CD4-positive, alpha-beta T cell treated with Interleukin-17A for 1 hour (primary cell): ENCODE data around the gene ADAMTS19.
"Not testable (repeated sequence)": the region's sequence is repeated elsewhere in the genome, so short reads cannot be mapped to it uniquely, and the experiment has no call there.

Experiments
- DNase-seq: peaks from one replicate; pipeline ENCODE4 v3.0.0-alpha.2; 2020

ADAMTS19 gene, protein sequence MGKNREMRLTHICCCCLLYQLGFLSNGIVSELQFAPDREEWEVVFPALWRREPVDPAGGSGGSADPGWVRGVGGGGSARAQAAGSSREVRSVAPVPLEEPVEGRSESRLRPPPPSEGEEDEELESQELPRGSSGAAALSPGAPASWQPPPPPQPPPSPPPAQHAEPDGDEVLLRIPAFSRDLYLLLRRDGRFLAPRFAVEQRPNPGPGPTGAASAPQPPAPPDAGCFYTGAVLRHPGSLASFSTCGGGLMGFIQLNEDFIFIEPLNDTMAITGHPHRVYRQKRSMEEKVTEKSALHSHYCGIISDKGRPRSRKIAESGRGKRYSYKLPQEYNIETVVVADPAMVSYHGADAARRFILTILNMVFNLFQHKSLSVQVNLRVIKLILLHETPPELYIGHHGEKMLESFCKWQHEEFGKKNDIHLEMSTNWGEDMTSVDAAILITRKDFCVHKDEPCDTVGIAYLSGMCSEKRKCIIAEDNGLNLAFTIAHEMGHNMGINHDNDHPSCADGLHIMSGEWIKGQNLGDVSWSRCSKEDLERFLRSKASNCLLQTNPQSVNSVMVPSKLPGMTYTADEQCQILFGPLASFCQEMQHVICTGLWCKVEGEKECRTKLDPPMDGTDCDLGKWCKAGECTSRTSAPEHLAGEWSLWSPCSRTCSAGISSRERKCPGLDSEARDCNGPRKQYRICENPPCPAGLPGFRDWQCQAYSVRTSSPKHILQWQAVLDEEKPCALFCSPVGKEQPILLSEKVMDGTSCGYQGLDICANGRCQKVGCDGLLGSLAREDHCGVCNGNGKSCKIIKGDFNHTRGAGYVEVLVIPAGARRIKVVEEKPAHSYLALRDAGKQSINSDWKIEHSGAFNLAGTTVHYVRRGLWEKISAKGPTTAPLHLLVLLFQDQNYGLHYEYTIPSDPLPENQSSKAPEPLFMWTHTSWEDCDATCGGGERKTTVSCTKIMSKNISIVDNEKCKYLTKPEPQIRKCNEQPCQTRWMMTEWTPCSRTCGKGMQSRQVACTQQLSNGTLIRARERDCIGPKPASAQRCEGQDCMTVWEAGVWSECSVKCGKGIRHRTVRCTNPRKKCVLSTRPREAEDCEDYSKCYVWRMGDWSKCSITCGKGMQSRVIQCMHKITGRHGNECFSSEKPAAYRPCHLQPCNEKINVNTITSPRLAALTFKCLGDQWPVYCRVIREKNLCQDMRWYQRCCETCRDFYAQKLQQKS

DNA sequence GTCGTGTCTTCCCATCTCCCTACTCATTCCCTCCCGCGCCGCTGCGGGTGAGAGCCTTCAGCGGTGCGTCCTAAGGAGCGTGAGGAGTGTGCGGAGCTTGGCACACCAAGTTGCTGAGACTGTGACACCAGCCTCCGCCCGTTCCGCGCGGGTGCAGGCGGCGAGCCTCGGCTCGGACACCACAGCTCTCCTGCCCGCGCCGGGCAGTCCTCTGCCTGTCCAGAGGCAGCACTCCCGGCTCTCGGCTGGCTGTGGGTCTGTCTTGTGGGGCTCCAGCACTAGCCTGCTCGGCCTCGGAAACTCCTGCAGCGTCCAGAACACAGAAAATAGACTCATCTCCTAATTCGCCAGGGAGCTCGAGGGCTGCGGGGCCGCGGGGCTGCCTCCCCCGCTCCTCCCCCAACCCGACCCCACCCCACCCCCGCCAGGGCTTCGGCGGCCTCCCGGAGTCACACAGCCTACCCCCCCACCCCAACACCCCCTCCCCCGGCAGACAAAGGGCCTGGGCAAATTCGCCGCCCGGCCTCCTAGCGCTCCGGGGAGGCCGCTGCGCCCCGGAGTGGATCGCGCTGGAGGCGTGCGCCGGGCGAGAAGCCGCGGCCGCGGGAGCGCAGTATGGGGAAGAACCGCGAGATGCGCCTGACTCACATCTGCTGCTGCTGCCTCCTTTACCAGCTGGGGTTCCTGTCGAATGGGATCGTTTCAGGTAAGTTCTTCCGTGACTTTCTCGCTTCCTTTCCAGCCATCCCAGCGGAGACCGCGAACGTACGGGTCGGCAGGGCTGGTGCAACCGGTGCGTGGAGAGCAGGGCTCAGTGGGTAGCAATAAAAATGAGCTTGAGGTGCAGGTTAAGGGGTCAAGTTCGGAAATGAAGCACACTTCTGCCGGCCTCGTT lies at the start of gene ADAMTS19:
Gene ADAMTS19 (plus strand): TSS at position 522 of the 895 bp plus-strand sequence. CDS start 94 bp downstream, at position 616.
- no peak for DNase-seq

GRCh38 chr5:129410488-129410887 lies 49.6 kb upstream of the ADAMTS19 start:
- DNase-seq: no peak

DNA sequence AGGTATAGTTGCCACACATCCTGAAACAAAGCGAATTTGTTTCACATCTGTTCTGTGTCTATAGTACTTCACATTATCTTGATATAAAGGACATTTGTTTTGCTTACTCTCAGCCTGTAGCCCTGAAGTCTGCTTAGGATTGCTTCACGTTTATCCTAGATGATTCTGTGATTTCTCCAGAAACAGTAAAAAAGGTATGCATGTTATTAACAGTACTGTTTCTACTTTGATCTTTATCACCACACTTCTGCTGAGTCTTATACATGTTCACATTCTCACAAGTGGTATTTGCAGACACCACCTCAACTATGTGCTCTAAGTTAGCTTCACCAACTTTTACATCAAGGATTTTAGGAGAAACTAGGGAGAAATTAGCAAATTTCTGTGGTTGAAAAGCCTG lies 47.4 kb upstream of the ADAMTS19 start:
- DNase-seq: no peak

DNA sequence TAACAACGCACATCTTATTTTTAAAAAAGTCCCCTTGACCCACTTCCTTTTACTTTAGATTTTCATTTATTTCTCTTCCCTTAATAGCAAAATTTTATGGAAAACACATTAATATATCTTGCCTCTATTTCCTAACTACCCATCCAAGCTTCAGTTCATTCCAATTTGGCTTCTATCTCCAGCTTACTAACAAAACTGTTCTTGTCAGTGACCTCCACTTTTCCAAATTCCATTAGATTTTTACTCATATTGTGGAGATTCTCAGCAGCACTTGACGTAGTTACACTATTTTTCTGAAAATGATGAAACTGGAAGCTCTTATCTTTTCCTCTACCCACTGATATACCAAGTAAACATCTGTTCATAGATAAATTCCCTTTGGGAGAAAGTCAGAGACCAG lies 46.5 kb upstream of the ADAMTS19 start:
- DNase-seq: no peak

GRCh38 chr5:129419292-129419691 lies 40.8 kb upstream of the ADAMTS19 start:
- DNase-seq: no peak

GRCh38 chr5:129425031-129425430 lies 35.1 kb upstream of the ADAMTS19 start:
- DNase-seq: no peak

DNA sequence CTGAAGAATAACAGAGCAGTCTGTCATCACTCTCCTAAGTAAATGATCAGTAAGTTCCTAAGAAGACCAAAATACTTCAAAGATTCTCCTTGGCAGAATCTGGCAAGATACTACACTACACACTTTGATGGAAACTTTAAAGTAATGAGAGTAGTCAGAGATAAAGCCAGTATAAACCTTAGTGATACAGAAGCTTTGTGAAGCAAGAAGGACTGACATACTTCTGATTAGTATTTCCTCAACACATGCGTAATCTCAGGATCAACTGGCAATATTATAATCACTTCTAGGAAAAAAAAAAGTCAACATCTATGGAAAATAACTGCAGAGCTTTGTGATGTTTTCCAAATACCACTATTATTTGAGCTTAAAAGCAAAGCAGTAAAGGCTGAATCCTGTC lies 34.0 kb upstream of the ADAMTS19 start:
- DNase-seq: no peak

- not testable (repeated sequence) for DNase-seq
These were observed 31.5 kb upstream of the ADAMTS19 start for GRCh38 chr5:129428636-129429035.

DNA sequence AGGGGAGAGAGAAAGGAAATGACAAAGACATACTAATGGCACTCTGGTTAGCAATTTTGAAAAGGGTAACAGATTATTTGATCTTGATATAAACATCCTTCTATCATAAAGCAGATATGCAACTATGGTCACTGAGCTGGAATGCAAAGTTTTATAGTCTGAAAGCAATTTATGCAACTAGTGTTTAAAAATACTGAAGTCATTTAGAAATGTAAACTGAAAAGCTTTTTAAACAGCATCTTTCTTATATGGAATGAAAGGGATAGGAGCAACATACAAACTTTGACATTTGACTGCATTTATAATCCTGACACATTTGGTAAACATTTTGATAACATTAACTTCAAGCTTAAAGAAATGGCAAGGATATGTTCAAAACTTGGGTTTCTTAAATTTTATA lies 28.7 kb upstream of the ADAMTS19 start:
- DNase-seq: no peak

- DNase-seq: no peak
These were observed 21.8 kb upstream of the ADAMTS19 start for GRCh38 chr5:129438322-129438721.

GRCh38 chr5:129440424-129440823 lies 19.7 kb upstream of the ADAMTS19 start:
- DNase-seq: no peak

DNA sequence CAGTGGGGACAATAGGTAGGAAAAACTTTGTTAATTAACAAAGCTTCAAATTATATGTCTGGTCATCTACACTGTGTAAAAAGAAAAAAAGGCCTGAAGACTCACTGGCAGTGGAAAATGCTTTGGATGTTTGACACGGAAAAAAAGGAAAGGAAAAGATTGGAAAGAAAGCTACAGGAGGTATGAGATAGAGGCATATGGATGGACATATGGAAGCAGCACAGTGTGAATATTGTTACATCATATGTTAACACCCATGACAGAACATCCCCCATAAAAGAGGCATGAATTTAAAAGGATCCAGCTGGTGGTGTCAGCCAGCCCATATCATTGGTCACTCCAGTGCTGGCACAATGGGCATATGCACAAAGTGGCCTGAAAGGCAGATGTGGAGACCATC lies 19.0 kb upstream of the ADAMTS19 start:
- DNase-seq: no peak

DNA sequence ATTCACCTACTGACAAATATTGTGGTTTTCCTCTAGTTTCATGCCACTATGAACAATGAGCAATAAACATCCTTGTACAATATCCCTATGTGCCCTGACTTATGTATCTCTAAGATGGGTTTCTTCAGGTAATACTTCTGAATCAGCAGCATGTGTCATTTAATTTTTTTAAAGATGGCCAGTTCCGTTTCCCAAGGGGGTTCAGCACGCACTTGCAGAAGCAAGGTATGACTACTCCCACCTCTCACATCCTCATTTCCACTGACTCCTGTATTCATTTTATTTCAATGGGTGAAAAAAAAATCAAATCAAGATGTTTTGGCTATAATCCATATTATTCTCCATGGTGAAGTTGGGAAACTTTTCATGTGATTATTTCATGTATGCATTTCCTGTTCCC lies 14.7 kb upstream of the ADAMTS19 start:
- no peak for DNase-seq

DNA sequence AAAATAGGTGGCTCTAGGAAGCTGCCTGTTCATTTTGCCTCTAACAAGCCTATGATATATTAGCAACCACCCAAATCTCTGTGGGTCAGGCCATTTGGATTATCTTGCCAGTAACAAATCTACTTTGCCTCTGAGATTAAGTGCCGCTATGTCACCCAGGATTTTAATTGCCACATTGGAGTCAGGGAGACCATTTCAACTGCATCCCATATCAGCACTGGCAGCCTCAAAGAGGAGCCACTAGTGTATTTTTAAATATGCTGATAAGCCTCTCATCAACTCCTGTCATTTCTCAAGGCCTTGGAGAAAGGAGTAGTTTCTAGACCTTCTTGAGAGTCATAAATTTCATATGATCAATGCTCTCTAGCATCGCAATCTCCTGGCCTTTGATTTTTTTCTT lies 12.1 kb upstream of the ADAMTS19 start:
- DNase-seq: no peak

GRCh38 chr5:129448654-129449053 lies 11.4 kb upstream of the ADAMTS19 start:
- no peak for DNase-seq

DNA sequence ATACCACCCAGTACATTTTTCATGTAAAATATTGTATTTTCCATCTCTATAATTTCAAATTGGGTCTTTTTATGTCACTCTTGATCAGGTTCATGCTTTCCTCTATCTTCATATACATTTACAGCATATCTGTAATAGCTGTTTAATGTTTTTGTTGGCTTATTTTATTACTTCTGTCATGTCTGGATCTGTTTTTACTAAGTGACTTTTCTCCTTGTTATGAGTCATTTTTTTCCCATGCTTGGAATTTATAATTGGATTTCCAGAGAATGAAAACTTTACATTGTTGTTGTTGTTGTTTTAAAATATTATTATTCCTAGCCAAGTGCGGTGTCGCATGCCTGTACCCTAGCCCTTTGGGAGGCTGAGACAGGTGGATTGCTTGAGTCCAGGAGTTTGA lies 5.6 kb upstream of the ADAMTS19 start:
- DNase-seq: no peak

DNA sequence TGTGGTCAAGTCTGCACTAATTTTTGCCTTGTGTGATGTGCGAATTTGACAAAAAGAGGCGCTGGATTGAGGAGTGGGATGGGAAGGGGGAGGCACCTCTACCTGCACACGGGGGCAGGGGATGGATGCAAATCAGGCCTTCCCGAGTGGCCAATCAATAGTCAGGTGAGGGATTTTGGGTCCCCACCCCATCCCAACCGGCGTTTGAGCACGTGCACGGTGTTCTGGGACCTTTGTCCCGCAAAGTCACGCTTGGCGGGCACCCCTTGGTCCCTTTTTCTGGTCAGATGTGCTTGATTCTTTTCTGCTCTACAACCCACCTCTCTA lies 685 bp upstream of the ADAMTS19 start:
- no peak for DNase-seq

DNA sequence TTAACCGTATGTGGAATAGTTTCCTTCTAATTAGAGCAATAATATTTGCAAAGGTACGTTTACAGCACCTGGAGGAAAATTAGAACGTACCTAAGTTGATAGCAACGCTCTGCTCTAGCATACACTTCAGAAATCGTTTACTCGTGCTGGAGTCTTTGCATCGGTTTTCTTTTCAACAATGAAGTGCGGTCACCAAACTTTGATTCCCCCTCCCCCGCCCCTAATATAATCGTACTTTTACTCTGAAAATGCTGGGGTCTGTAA lies 506 bp downstream of the ADAMTS19 start:
- no peak for DNase-seq

- no peak for DNase-seq
These were observed 1.0 kb downstream of the ADAMTS19 start for GRCh38 chr5:129460936-129461710.

DNA sequence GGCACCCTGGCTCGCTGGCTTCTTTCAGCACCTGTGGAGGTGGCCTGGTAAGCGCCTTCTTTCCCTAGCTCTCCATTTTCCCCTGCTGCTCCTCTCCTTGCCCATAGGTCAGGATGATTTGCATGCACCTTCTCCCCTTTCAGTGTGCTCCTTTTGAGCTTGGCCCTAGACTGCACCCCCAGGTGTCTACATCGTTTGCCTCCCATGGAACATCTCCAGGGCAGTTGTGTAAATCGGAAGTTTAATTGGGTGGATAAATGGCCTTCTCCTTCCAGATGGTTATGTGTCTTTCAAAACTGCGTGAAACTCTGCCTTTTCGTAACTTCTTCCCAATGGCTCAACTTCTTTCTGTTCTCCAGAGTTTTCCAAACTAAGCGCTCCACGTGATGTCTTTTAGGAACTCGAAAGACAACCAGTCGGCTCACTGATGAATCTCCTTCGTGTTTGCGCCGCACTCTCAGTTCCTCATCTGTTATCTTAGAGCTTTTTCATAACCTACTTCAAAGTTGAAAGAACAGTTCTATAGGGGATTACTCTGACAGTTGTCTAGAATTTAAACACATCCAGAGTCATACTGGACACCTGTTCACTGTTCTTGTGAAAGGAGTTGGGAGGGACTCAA lies 1.7 kb downstream of the ADAMTS19 start:
- DNase-seq: no peak

DNA sequence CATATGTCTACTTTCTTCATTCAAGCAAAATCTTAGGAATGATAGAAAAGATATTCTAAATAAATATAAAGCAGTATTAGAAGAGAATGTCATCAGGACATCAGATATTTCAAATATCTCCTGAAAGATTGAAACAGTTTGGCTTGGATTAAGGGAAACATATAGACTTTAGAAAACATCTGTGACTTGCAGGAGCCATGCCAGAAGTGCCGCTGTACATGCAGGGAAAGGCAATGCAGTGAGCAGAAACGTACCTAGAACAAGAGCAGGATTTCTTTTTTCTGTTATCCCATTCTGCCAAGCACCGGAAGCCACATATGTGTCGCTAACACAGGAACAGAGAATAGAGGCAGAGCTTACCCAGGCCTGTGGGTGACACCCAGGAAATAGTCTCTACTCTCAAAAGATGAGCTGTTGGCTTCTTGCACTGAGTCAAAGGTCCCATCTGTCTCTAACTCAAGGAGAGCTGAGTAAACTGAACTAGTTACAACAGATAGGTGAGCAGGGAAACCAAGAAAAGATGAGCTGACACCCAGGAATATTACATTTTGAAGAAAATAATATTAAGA lies 5.8 kb downstream of the ADAMTS19 start:
- DNase-seq: no peak
